GM19239 (cell line): ENCODE data around the gene MUC5B.
"Not testable (repeated sequence)": the region's sequence is repeated elsewhere in the genome, so short reads cannot be mapped to it uniquely, and the experiment has no call there.

Experiments used
- DNase-seq: peaks from one replicate; pipeline ENCODE4 v3.0.0; 2011; ENCODE audit warnings: low spot score; ENCODE audit not compliant: insufficient read length
- FAIRE-seq: peaks from 2 replicates; lab custom pipeline; 2011; peaks lifted over from hg19 to GRCh38; lab: Jason Lieb, UNC

MUC5B gene, protein sequence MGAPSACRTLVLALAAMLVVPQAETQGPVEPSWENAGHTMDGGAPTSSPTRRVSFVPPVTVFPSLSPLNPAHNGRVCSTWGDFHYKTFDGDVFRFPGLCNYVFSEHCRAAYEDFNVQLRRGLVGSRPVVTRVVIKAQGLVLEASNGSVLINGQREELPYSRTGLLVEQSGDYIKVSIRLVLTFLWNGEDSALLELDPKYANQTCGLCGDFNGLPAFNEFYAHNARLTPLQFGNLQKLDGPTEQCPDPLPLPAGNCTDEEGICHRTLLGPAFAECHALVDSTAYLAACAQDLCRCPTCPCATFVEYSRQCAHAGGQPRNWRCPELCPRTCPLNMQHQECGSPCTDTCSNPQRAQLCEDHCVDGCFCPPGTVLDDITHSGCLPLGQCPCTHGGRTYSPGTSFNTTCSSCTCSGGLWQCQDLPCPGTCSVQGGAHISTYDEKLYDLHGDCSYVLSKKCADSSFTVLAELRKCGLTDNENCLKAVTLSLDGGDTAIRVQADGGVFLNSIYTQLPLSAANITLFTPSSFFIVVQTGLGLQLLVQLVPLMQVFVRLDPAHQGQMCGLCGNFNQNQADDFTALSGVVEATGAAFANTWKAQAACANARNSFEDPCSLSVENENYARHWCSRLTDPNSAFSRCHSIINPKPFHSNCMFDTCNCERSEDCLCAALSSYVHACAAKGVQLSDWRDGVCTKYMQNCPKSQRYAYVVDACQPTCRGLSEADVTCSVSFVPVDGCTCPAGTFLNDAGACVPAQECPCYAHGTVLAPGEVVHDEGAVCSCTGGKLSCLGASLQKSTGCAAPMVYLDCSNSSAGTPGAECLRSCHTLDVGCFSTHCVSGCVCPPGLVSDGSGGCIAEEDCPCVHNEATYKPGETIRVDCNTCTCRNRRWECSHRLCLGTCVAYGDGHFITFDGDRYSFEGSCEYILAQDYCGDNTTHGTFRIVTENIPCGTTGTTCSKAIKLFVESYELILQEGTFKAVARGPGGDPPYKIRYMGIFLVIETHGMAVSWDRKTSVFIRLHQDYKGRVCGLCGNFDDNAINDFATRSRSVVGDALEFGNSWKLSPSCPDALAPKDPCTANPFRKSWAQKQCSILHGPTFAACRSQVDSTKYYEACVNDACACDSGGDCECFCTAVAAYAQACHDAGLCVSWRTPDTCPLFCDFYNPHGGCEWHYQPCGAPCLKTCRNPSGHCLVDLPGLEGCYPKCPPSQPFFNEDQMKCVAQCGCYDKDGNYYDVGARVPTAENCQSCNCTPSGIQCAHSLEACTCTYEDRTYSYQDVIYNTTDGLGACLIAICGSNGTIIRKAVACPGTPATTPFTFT (N-terminal part only)

GRCh38 chr11:1222491-1223345 lies at the start of gene MUC5B:
TSS of gene MUC5B (plus strand) at chr11:1223066. CDS start at chr11:1223124, 58 bp downstream.
- DNase-seq (no peak), FAIRE-seq (no peak)

- DNase-seq, FAIRE-seq: not testable (repeated sequence)
These were observed 49.5 kb upstream of the MUC5B start for GRCh38 chr11:1173396-1173795.

- no peak for FAIRE-seq
- DNase-seq, result no peak
These were observed 48.2 kb upstream of the MUC5B start for GRCh38 chr11:1174441-1175370.

- no peak for FAIRE-seq
- no peak for DNase-seq
These were observed 47.2 kb upstream of the MUC5B start for GRCh38 chr11:1175461-1176223.

DNA sequence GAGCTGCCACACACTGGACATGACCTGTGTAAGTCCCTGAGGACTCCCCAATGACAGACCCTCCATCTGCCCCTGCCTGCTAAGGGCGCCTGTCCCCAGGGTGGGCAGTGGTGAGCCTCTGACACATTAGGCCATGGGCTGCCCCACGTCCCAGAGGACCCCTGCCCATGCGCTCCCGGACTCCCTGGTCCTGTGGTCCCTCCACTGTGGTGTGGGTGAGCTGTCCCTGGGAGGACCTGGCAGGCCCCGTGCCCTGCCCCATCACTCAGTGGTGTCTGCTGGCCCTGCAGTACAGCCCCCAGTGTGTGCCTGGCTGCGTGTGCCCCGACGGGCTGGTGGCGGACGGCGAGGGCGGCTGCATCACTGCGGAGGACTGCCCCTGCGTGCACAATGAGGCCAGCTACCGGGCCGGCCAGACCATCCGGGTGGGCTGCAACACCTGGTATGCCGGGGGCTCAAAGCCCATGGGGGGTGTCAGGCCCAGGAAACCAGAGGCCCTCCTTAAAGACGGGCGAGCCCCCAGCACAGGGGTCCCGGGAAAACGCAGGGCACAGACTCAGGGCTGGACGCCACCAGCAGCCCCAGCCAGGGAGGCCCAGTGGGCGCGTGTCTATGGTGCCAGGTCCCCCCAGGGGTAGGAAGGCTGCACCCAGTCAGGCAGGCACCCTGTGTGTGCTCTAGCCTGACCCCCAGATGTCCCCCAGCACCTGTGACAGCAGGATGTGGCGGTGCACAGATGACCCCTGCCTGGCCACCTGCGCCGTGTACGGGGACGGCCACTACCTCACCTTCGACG lies 46.4 kb upstream of the MUC5B start:
- FAIRE-seq (no peak), DNase-seq (no peak)

DNA sequence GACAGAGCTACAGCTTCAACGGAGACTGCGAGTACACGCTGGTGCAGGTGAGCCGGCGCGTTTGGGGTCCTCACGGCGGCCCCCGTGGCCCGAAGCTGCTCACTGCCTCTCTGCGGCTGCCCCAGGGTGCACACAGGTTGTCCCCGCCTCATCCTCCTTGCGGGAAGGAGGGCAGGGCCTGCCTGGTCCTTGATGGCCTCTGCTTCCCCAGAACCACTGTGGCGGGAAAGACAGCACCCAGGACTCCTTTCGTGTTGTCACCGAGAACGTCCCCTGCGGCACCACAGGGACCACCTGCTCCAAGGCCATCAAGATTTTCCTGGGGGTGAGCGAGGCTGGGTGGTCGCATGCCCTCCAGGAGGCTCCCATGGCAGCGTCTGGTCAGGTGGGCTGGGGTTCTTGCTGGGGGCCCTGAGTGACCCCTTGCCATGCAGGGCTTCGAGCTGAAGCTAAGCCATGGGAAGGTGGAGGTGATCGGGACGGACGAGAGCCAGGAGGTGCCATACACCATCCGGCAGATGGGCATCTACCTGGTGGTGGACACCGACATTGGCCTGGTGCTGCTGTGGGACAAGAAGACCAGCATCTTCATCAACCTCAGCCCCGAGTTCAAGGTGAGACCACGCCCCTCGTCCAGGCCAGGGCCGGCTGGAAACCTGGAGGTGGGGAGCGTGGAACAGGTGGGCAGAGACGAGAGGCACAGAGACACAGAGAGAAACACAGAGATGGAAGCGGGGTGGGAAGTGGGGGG lies 45.7 kb upstream of the MUC5B start:
- FAIRE-seq, result no peak

DNA sequence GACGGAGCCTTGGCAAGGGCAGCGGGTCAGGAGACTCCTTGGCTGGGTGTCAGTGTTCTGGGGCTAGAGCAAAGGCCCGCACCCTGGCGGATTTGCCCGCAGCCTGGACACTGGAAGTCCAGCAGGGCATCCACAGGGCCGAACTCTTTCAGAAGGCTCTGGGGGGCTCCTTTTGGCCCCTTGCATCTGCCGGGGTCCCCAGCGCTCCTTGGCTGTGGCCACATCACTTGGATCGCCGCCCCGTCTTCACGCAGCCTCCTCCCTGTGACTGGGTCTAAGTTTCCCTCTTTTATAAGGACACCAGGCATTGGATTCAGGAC lies 45.1 kb upstream of the MUC5B start:
- DNase-seq, result no peak
- FAIRE-seq, result no peak

More for the DNA sequence above, 45.7 kb upstream of the MUC5B start:
- no peak for DNase-seq

DNA sequence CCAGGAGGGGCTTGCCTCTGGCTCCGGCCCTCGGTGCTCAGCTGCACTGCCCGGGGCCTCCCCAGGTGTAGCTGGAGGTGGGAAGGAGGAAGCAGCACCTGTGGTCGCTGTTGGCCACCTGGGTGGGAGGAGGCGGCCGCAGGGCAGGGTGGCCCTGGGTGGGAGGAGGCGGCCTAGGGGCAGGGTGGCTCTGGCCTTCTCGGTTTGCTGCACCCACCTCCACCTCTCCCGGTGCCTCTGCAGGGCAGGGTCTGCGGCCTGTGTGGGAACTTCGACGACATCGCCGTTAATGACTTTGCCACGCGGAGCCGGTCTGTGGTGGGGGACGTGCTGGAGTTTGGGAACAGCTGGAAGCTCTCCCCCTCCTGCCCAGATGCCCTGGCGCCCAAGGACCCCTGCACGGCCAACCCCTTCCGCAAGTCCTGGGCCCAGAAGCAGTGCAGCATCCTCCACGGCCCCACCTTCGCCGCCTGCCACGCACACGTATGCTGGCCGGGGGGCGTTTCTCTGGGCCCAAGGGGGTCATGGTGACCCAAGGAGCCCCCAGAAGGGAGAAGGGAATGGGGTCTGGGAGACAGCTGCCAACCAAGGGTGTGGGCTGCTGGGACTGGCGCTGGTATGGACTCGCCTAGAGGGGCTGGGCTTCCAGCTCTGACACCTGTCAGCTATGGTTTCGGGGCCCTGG lies 44.5 kb upstream of the MUC5B start:
- FAIRE-seq, result no peak
- no peak for DNase-seq

DNA sequence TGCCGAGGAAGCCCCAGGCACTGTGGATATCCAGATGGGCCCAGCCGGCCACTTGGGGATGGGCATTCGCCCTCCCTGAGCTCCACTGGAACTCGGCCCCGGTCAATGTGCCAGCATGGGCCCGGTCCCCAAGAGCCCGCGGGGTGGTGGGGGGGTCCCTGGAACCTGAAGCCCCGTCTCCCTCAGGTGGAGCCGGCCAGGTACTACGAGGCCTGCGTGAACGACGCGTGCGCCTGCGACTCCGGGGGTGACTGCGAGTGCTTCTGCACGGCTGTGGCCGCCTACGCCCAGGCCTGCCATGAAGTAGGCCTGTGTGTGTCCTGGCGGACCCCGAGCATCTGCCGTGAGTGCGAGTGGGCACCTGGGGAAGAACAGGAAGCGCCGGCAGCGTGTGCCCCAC lies 44.0 kb upstream of the MUC5B start:
- no peak for FAIRE-seq

DNA sequence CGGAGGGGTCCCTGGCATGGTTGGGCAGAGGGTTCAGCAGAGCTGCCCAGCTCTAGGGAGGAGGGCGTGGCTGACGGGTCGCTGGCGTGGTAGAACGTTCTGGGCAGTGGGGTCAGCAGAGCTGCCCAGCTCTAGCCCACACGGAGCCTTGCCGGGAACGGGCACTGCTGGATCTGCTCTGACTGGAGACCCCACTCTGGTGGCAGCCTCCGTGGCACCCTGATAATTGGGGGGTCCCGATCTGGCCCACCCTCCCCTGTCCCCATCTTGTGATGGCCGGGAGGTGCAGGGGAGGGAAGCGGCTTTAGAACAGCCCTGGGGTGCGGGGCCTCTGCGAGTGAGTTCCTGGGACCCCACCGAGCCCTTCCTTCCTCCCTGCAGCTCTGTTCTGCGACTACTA lies 43.2 kb upstream of the MUC5B start:
- DNase-seq, result no peak
- FAIRE-seq, result no peak

More for the DNA sequence above, 44.0 kb upstream of the MUC5B start:
- no peak for DNase-seq

- FAIRE-seq, result no peak
These were observed 42.7 kb upstream of the MUC5B start for GRCh38 chr11:1180171-1180570.

GRCh38 chr11:1180947-1181391 lies 41.9 kb upstream of the MUC5B start:
- FAIRE-seq, result no peak
- DNase-seq, result no peak

More at GRCh38 chr11:1180171-1180570, 42.7 kb upstream of the MUC5B start:
- no peak for DNase-seq

DNA sequence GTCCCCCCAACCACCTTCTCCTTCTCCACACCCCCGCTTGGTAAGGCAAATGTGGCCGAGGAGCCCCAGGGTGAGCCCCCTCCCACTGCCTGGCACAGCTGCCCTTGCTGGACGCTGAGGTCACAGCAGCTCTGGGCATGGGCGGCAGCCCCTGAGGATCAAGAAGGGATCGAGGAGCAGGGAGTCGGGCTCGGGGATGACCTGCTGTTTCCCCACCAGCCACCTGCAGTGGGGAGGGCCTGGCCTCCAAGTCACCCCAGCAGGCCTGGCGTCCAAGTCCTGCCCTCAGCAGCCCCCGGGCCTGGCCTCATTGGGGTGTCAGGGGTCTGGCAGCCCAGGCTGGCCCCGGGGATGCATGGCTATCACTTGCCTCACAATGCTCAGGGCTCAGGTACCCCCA lies 41.4 kb upstream of the MUC5B start:
- no peak for DNase-seq
- no peak for FAIRE-seq

- FAIRE-seq, result no peak
- no peak for DNase-seq
These were observed 40.9 kb upstream of the MUC5B start for GRCh38 chr11:1181853-1182535.

- FAIRE-seq, DNase-seq: not testable (repeated sequence)
These were observed 38.7 kb upstream of the MUC5B start for GRCh38 chr11:1184139-1184538.
